ENCODE measurements around the gene FILIP1L. TPM values are rescaled to one million over a fixed set of nuclear protein-coding genes. Genes with fewer than 3 reads are reported as not detected.

The FILIP1L gene
- total and polyA plus RNA-seq, 2 of the 13 experiments (the other 11 are each of a cell fraction or from before 2014, with no cell fraction given): 8.1 to 187 TPM

GRCh38 chr3:100155128-100155527 is 40.8 kb upstream of the FILIP1L start:
- H3K4me3 ChIP-seq (replicated peaks in 1 of 3; ENCODE audit: insufficient read depth in 1 of 3, low read depth in 2 of 3, low read length in 3 of 3): no peak overlapping the region
- CTCF ChIA-PET (ENCODE audit: low intra/inter-chr PET ratio, low total read pairs): no interaction called here
- TF ChIP-seq TEAD2 (CRISPR knock-in tag; IDR thresholded peaks at IDR 0.05) (no peak), YEATS2 (CRISPR knock-in tag; IDR thresholded peaks at IDR 0.05; ENCODE audit: borderline replicate concordance) (no peak), ZBTB37 (CRISPR knock-in tag; IDR thresholded peaks at IDR 0.05) (no peak)
- H4K20me1 ChIP-seq (ENCODE audit: insufficient read depth, low read length): no peaks in the 10 kb centered on the region
- POLR2A ChIA-PET: no interaction called here
- H3K36me3 ChIP-seq (replicated peaks in 1 of 2; ENCODE audit: control insufficient read depth in 1 of 2, insufficient read depth in 2 of 2, low read length in 2 of 2): no peaks in the 10 kb centered on the region; a peak in 5 of 5 replicates
- H3K4me2 ChIP-seq (ENCODE audit: low read depth, low read length): no peak overlapping the region
- no peaks in the 10 kb centered on the region for H3K4me1 ChIP-seq (ENCODE audit: insufficient read depth, low read length)
- no peak for ATAC-seq
- FAIRE-seq: no peak
- no peak for DNase-seq (ENCODE audit: low spot score)
- peaks cover 12% of the 10 kb centered on the region for H3K9me3 ChIP-seq (ENCODE audit: low read length)
- in situ Hi-C loops (cut with HindIII; ENCODE audit: extremely low pct_ligation_motif_present, low pct_unique_long_range_greater_than_20kb) (no loop called here), intact Hi-C loops (cut with micrococcal nuclease; ENCODE audit: unreplicated experiment) (no loop called here)
- BruUV-seq (replicated peaks): no TSS peak
- H3K27ac ChIP-seq (ENCODE audit: extremely low read length, insufficient read depth, low read length): no peak overlapping the region
- no peaks in the 10 kb centered on the region for H3K79me2 ChIP-seq (ENCODE audit: insufficient read depth, low read length)
- no peaks in the 10 kb centered on the region for H3K27me3 ChIP-seq (ENCODE audit: control insufficient read depth in 1 of 2, insufficient read depth in 2 of 2, low read length in 2 of 2)
- H3K9ac ChIP-seq (ENCODE audit: insufficient read depth, low read depth, low read length): no peak overlapping the region
- no peak overlapping the region for H2AFZ ChIP-seq (ENCODE audit: low read length)

GRCh38 chr3:100154171-100154570 is 39.9 kb upstream of the FILIP1L start:
- POLR2A ChIA-PET: no interaction called here
- H3K36me3 ChIP-seq (replicated peaks in 1 of 2; ENCODE audit: control insufficient read depth in 1 of 2, insufficient read depth in 2 of 2, low read length in 2 of 2): peaks cover 0 to 5% of the 10 kb centered on the region in 2 experiments
- H3K79me2 ChIP-seq (ENCODE audit: insufficient read depth, low read length): no peaks in the 10 kb centered on the region
- intact Hi-C loops (cut with micrococcal nuclease; ENCODE audit: unreplicated experiment): no loop called here
- H3K4me3 ChIP-seq (replicated peaks in 1 of 3; ENCODE audit: insufficient read depth in 1 of 3, low read depth in 2 of 3, low read length in 3 of 3): no peak overlapping the region
- WGBS (ENCODE audit: low lambda C conversion rate): 100% methylated on average over 1 of the region's 1 CpG
- H2AFZ ChIP-seq (ENCODE audit: low read length): no peak overlapping the region
- no TSS peak for BruUV-seq (replicated peaks)
- ATAC-seq (no peak), DNase-seq (ENCODE audit: low spot score) (no peak), FAIRE-seq (no peak)
- H3K9me3 ChIP-seq (ENCODE audit: low read length): peaks cover 12% of the 10 kb centered on the region
- no peaks in the 10 kb centered on the region for H4K20me1 ChIP-seq (ENCODE audit: insufficient read depth, low read length)
- no peaks in the 10 kb centered on the region for H3K4me1 ChIP-seq (ENCODE audit: insufficient read depth, low read length)
- CTCF ChIA-PET (ENCODE audit: low intra/inter-chr PET ratio, low total read pairs): no interaction called here
- H3K9ac ChIP-seq (ENCODE audit: insufficient read depth, low read depth, low read length): no peak overlapping the region
- H3K4me2 ChIP-seq (ENCODE audit: low read depth, low read length): no peak overlapping the region
- H3K27ac ChIP-seq (ENCODE audit: extremely low read length, insufficient read depth, low read length): no peak overlapping the region
- H3K27me3 ChIP-seq (ENCODE audit: control insufficient read depth in 1 of 2, insufficient read depth in 2 of 2, low read length in 2 of 2): no peaks in the 10 kb centered on the region
- in situ Hi-C loops (cut with HindIII; ENCODE audit: extremely low pct_ligation_motif_present, low pct_unique_long_range_greater_than_20kb): no loop called here
- no peak for TF ChIP-seq PHF20 (CRISPR knock-in tag; IDR thresholded peaks at IDR 0.05)
- TF ChIP-seq ZNF850 (CRISPR knock-in tag; conservative IDR thresholded peaks at IDR 0.05): no peak
- peak; percentile 85 for TF ChIP-seq NFE2L2 (IDR thresholded peaks at IDR 0.05; ENCODE audit: low read length)
- no peak for TF ChIP-seq ZNF768 (CRISPR knock-in tag; IDR thresholded peaks at IDR 0.05)
- TF ChIP-seq ZNF782 (CRISPR knock-in tag; IDR thresholded peaks at IDR 0.05; ENCODE audit: borderline replicate concordance): no peak
- peak; percentile 60 for TF ChIP-seq MAFF (IDR thresholded peaks at IDR 0.05; ENCODE audit: low read depth, low read length)
- TF ChIP-seq MAFK (conservative IDR thresholded peaks at IDR 0.05 in 1 of 2, IDR thresholded peaks at IDR 0.05 in 1 of 2; ENCODE audit: low read length in 2 of 2): peak; percentile 45 to 71; a peak in 3 of 4 replicates

Measured in HepG2 (cell line).